GM23338 (cell line): Measurements from ENCODE around the gene FOXP2. TPM values are rescaled to one million over a fixed set of nuclear protein-coding genes. Genes with fewer than 3 reads are reported as not detected.

Source experiments
- ATAC-seq: fragments of 200-7000 bp; cut with Tn5 transposase; 3 replicates; pipeline ENCODE4 v1.9.1; 2020
- DNase-seq: peaks from one replicate; pipeline ENCODE4 v3.0.0-alpha.2; 2015; ENCODE audit warnings: low spot score
- H2AFZ ChIP-seq: fragments of 200-600 bp; sonication (generic); 2 replicates; pipeline ENCODE4 v1.8.0; 2016; ENCODE audit warnings: antibody characterized with exemption, mild to moderate bottlenecking, moderate library complexity
- H3F3A ChIP-seq: fragments of 200-600 bp; sonication (generic); replicated peaks from 2 replicates; pipeline ENCODE4 v1.8.0; 2017; ENCODE audit warnings: antibody characterized with exemption, mixed run types, low read depth
- H3K27ac ChIP-seq: fragments of 200-600 bp; sonication (generic); 2 replicates; pipeline ENCODE4 v1.6.1; 2016; ENCODE audit warnings: low read depth
- H3K27me3 ChIP-seq: fragments of 200-600 bp; sonication (generic); 2 replicates; pipeline ENCODE4 v1.8.0; 2016; ENCODE audit warnings: mild to moderate bottlenecking, mixed run types, moderate library complexity; ENCODE audit not compliant: insufficient read depth
- H3K36me3 ChIP-seq: fragments of 200-600 bp; sonication (generic); 2 replicates; pipeline ENCODE4 v1.8.0; 2016; ENCODE audit warnings: mild to moderate bottlenecking; ENCODE audit not compliant: insufficient read depth
- H3K4me1 ChIP-seq: fragments of 200-600 bp; sonication (generic); 2 replicates; pipeline ENCODE4 v1.8.0; 2016; ENCODE audit warnings: mild to moderate bottlenecking, moderate library complexity; ENCODE audit not compliant: insufficient read depth
- H3K4me2 ChIP-seq: fragments of 200-600 bp; sonication (generic); 2 replicates; pipeline ENCODE4 v1.7.1; 2017; ENCODE audit warnings: mixed run types
- H3K4me3 ChIP-seq: fragments of 200-600 bp; sonication (generic); 2 replicates; pipeline ENCODE4 v1.6.1; 2016; ENCODE audit warnings: mixed run types
- H3K79me2 ChIP-seq: fragments of 200-600 bp; sonication (generic); replicated peaks from 2 replicates; pipeline ENCODE4 v1.8.0; 2017; ENCODE audit warnings: mild to moderate bottlenecking; ENCODE audit not compliant: insufficient read depth
- H3K9me2 ChIP-seq: fragments of 200-600 bp; sonication (generic); 2 replicates; pipeline ENCODE4 v1.8.0; 2017; ENCODE audit not compliant: insufficient read depth
- H4K20me1 ChIP-seq: fragments of 200-600 bp; sonication (generic); replicated peaks from 2 replicates; pipeline ENCODE4 v1.8.0; 2017; ENCODE audit warnings: mild to moderate bottlenecking; ENCODE audit not compliant: insufficient read depth
- H3K27ac Mint-ChIP-seq: 2 replicates; pipeline ENCODE4 v1.8.0; 2020; ENCODE audit warnings: inconsistent platforms, mild to moderate bottlenecking, moderate library complexity, mixed read lengths
- H3K27me3 Mint-ChIP-seq: 3 replicates; pipeline ENCODE4 v1.8.0; 2022; ENCODE audit warnings: low read depth, mild to moderate bottlenecking, moderate library complexity, mixed read lengths, inconsistent platforms; ENCODE audit not compliant: insufficient read depth, poor library complexity
- H3K36me3 Mint-ChIP-seq: 3 replicates; pipeline ENCODE4 v1.8.0; 2021; ENCODE audit warnings: low read depth, mild to moderate bottlenecking, inconsistent platforms, moderate library complexity, mixed read lengths
- H3K4me1 Mint-ChIP-seq: 3 replicates; pipeline ENCODE4 v1.8.0; 2020; ENCODE audit warnings: mild to moderate bottlenecking, inconsistent platforms, mixed read lengths
- H3K4me3 Mint-ChIP-seq: 3 replicates; pipeline ENCODE4 v1.8.0; 2021; ENCODE audit warnings: moderate library complexity, mild to moderate bottlenecking, inconsistent platforms, mixed read lengths
- H3K9me3 Mint-ChIP-seq: 3 replicates; pipeline ENCODE4 v1.8.0; 2020; ENCODE audit warnings: moderate library complexity, mild to moderate bottlenecking, inconsistent platforms, mixed read lengths
- CREB1 ChIP-seq: fragments of 250-450 bp; sonication (Bioruptor Pico); IDR thresholded peaks from 2 replicates; pipeline ENCODE4 v1.5.0; 2020; ENCODE audit warnings: low read depth, mild to moderate bottlenecking, moderate library complexity
- CTCF ChIP-seq, 2 experiments: fragments of 200-600 bp in 1 of 2; sonication (generic) in 1 of 2; conservative IDR thresholded peaks; 2 replicates each; pipeline versions ENCODE4 v1.5.1 to v1.6.1; 2016 to 2017; ENCODE audit warnings: antibody characterized with exemption in 2 of 2, low read depth in 2 of 2, mild to moderate bottlenecking in 2 of 2, moderate library complexity in 1 of 2
- ETS1 ChIP-seq: IDR thresholded peaks from 2 replicates; pipeline ENCODE4 v1.6.1; 2016; ENCODE audit warnings: antibody characterized with exemption
- EZH2 ChIP-seq: fragments of 200-600 bp; sonication (generic); IDR thresholded peaks from one replicate; pipeline ENCODE4 v1.8.0; 2017; ENCODE audit warnings: antibody characterized with exemption, mild to moderate bottlenecking, low read depth; ENCODE audit not compliant: unreplicated experiment
- EZH2phosphoT487 ChIP-seq: fragments of 200-600 bp; sonication (generic); IDR thresholded peaks from one replicate; pipeline ENCODE4 v1.8.1; 2018; ENCODE audit warnings: antibody characterized with exemption; ENCODE audit not compliant: unreplicated experiment
- JUNB ChIP-seq: IDR thresholded peaks from one replicate; pipeline ENCODE4 v1.6.1; 2016; ENCODE audit warnings: antibody characterized with exemption; ENCODE audit not compliant: unreplicated experiment
- NANOG ChIP-seq: IDR thresholded peaks from 2 replicates; pipeline ENCODE4 v1.6.1; 2016; ENCODE audit warnings: antibody characterized with exemption, borderline replicate concordance
- POLR2AphosphoS5 ChIP-seq: IDR thresholded peaks from 2 replicates; pipeline ENCODE4 v1.6.1; 2016; ENCODE audit warnings: antibody characterized with exemption, low read depth
- REST ChIP-seq: IDR thresholded peaks from one replicate; pipeline ENCODE4 v1.6.1; 2018; ENCODE audit warnings: antibody characterized with exemption; ENCODE audit not compliant: unreplicated experiment
- STAT1 ChIP-seq: IDR thresholded peaks from one replicate; pipeline ENCODE4 v1.6.1; 2016; ENCODE audit warnings: antibody characterized with exemption; ENCODE audit not compliant: unreplicated experiment
- ZNF114 ChIP-seq: fragments of 250-450 bp; sonication (Bioruptor Pico); IDR thresholded peaks from 2 replicates; pipeline ENCODE4 v1.5.0; 2020; ENCODE audit warnings: mild to moderate bottlenecking, moderate library complexity
- ZNF331 ChIP-seq: fragments of 250-450 bp; sonication (Bioruptor Pico); IDR thresholded peaks from 2 replicates; pipeline ENCODE4 v1.5.0; 2020; ENCODE audit warnings: low read depth, mild to moderate bottlenecking, moderate library complexity
- ZNF462 ChIP-seq: fragments of 250-450 bp; sonication (Bioruptor Pico); IDR thresholded peaks from 2 replicates; pipeline ENCODE4 v1.5.0; 2020; ENCODE audit warnings: mild to moderate bottlenecking, moderate library complexity
- polyA plus RNA-seq: library from polyadenylated mRNA; unstranded; fragments of >200 nt; fragmentation: Nextera tagmentation; extraction: Ambion mirVana; gene quantifications from 2 replicates; pipeline ENCODE4 v1.2.1, GENCODE V29; 2016
- total RNA-seq: library from RNA; depleted of rRNA; stranded (reverse); fragments of >200 nt; shearing (Covaris generic); gene quantifications from 2 replicates; pipeline ENCODE4 v1.2.3, GENCODE V29; 2014

FOXP2 gene
- total and polyA plus RNA-seq, 2 experiments from 2014 or later: 0.03 to 0.24 TPM

GRCh38 chr7:114413761-114414155, 857 bp upstream of the FOXP2 start:
- DNase-seq (no peak), ATAC-seq (no peak; the same call in 2 of the 3 replicates)
- no peak overlapping the region for H3K4me3 ChIP-seq
- no peaks in the 10 kb centered on the region for H3K79me2 ChIP-seq
- H3K27me3 Mint-ChIP-seq: no peaks in the 10 kb centered on the region
- no peaks in the 10 kb centered on the region for H4K20me1 ChIP-seq
- no peak for TF ChIP-seq POLR2AphosphoS5
- no peak for TF ChIP-seq NANOG
- TF ChIP-seq REST: no peak
- TF ChIP-seq CTCF (conservative IDR thresholded peaks at IDR 0.05; ENCODE audit: low read depth in 2 of 2): no peak
- TF ChIP-seq ZNF462: no peak
- TF ChIP-seq EZH2: no peak
- TF ChIP-seq JUNB: no peak
- no peak for TF ChIP-seq STAT1
- TF ChIP-seq CREB1 (CRISPR knock-in tag): no peak
- TF ChIP-seq ZNF331 (CRISPR knock-in tag): no peak
- TF ChIP-seq ETS1: no peak
- TF ChIP-seq EZH2phosphoT487: no peak
- no peak for TF ChIP-seq ZNF114 (CRISPR knock-in tag)
- H2AFZ ChIP-seq: peak overlapping the region; percentile 60
- peaks cover 9% of the 10 kb centered on the region for H3K4me1 Mint-ChIP-seq
- H3K36me3 ChIP-seq: no peaks in the 10 kb centered on the region
- no peak overlapping the region for H3K27ac Mint-ChIP-seq
- no peaks in the 10 kb centered on the region for H3K27me3 ChIP-seq
- no peaks in the 10 kb centered on the region for H3K9me3 Mint-ChIP-seq
- H3K27ac ChIP-seq: no peak overlapping the region
- no peaks in the 10 kb centered on the region for H3K36me3 Mint-ChIP-seq
- peaks cover 24% of the 10 kb centered on the region for H3K4me1 ChIP-seq
- no peak overlapping the region for H3K4me3 Mint-ChIP-seq
- no peaks in the 10 kb centered on the region for H3K9me2 ChIP-seq
- peak overlapping the region; percentile 50 for H3K4me2 ChIP-seq
- H3F3A ChIP-seq: no peaks in the 10 kb centered on the region
